CD4-positive, alpha-beta T cell treated with Interleukin-12 subunit alpha and Interleukin-12 subunit beta, for 1 hour (primary cell): ENCODE data around the gene REPIN1.

Experiments used
- DNase-seq: peaks from one replicate; pipeline ENCODE4 v3.0.0-alpha.2; 2020

REPIN1 gene

GRCh38 chr7:150361402-150361801 lies 7.2 kb upstream of the REPIN1 start:
- DNase-seq: no peak

GRCh38 chr7:150361807-150362621 lies 6.6 kb upstream of the REPIN1 start:
- DNase-seq: no peak

- no peak for DNase-seq
Observed at GRCh38 chr7:150363370-150363769, 5.3 kb upstream of the REPIN1 start.

- no peak for DNase-seq
Observed at GRCh38 chr7:150363872-150364271, 4.8 kb upstream of the REPIN1 start.

GRCh38 chr7:150365194-150365593 lies 3.4 kb upstream of the REPIN1 start:
- no peak for DNase-seq

- peak; percentile 11 for DNase-seq
Observed at GRCh38 chr7:150365673-150366398, 2.8 kb upstream of the REPIN1 start.

GRCh38 chr7:150367677-150368095 lies 936 bp upstream of the REPIN1 start:
- no peak for DNase-seq

- DNase-seq: peak; percentile 32
Observed at GRCh38 chr7:150368884-150369747, 494 bp downstream of the REPIN1 start.

- DNase-seq: no peak
Observed at GRCh38 chr7:150369748-150370501, 1.3 kb downstream of the REPIN1 start.

GRCh38 chr7:150370612-150371071 lies 2.0 kb downstream of the REPIN1 start:
- no peak for DNase-seq

GRCh38 chr7:150371131-150371995 lies 2.7 kb downstream of the REPIN1 start:
- DNase-seq: no peak

GRCh38 chr7:150371996-150372270 lies 3.3 kb downstream of the REPIN1 start:
- DNase-seq: no peak

GRCh38 chr7:150372271-150373048 lies 3.8 kb downstream of the REPIN1 start:
- no peak for DNase-seq

GRCh38 chr7:150373049-150373801 lies 4.6 kb downstream of the REPIN1 start:
- DNase-seq: no peak

- no peak for DNase-seq
Observed at GRCh38 chr7:150374026-150374425, 5.4 kb downstream of the REPIN1 start.

- DNase-seq: no peak
Observed at GRCh38 chr7:150374472-150374871, 5.8 kb downstream of the REPIN1 start.

- peak; percentile 38 for DNase-seq
Observed at GRCh38 chr7:150375662-150376521, 7.3 kb downstream of the REPIN1 start.

GRCh38 chr7:150376560-150376959 lies 7.9 kb downstream of the REPIN1 start:
- no peak for DNase-seq

- DNase-seq: no peak
Observed at GRCh38 chr7:150377196-150377595, 8.6 kb downstream of the REPIN1 start.
